NOMO-1 treated with DMSO at 0.1 percent for 48 hours (cell line): Measurements from ENCODE around the gene PADI1.

Source experiments
- DNase-seq: peaks from one replicate; lab custom pipeline; 2025; ENCODE audit not compliant: unreplicated experiment; lab: John Stamatoyannopoulos, UW

Gene PADI1, protein sequence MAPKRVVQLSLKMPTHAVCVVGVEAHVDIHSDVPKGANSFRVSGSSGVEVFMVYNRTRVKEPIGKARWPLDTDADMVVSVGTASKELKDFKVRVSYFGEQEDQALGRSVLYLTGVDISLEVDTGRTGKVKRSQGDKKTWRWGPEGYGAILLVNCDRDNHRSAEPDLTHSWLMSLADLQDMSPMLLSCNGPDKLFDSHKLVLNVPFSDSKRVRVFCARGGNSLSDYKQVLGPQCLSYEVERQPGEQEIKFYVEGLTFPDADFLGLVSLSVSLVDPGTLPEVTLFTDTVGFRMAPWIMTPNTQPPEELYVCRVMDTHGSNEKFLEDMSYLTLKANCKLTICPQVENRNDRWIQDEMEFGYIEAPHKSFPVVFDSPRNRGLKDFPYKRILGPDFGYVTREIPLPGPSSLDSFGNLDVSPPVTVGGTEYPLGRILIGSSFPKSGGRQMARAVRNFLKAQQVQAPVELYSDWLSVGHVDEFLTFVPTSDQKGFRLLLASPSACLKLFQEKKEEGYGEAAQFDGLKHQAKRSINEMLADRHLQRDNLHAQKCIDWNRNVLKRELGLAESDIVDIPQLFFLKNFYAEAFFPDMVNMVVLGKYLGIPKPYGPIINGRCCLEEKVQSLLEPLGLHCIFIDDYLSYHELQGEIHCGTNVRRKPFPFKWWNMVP

DNA sequence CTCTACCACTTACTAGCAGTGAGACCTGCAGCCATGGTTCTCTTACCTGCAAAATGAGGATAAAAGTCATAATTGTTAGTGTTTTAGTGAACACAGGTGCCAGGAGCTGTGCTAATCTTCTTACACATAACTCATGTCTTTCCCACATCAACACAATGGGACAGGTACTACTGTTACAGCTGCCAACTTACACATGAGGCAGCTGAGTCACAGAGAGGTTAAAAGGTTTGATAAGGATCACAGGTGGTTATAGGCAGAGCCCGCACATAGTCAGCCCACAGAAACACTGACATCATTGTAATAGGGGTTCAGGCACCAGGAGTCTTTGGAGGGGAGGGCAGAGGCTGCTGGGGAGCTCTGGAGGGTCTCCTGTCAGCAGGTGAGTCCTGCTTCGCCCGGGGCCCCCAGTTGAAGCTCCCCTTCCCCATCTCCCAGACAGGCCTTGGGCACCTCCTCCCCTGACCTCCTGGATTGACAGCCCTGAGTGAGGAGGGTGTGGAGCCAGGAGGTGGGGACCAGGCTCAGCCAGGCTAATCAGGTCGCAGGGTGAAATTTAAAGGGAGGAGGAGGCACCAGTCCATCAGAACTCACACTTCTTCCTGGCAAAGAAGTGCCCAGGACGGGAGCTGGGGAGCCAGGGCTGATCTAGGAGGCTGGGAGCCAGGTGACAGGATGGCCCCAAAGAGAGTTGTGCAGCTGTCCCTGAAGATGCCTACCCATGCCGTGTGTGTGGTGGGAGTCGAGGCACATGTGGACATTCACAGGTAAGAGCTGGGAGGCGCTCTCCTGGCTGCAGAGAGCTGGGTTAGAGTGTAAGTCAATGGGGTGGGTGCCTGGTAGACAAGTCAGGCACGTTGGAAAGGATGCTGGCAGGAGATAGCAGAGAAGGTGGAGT is at the start of gene PADI1:
Gene PADI1 (plus strand): TSS at position 583 of the 895 bp plus-strand sequence. CDS start 90 bp downstream, at position 673.
- DNase-seq = no peak

DNA sequence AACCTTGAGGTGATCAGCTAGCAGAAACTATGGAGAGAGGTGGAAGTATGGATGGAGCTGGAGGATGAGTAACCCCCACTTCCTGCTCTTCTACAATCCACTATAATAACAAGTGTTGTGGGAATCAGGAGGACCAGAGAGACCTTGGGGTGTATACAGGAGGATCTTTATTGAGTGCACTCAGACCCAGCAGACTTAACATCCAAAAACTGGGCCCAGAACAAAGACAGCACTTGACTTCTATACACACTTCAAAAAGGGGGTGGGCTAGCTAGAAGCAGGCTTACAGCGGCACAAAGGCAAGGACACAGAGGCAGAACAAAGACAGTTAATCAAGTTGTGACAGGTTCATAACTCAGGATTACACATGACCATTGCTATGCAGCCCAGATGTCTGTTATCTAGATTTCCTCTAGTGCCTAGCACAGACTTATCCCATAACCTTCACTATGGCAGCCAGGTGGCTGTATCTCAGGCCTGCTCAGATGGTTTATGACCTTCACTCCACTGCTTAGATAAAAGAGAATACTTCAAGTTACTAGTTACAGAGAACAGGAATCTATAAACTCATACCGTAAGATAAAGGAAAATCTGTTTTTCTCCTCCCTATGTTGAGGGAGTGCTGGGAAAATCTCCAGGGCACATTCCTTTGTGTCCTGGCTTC is 49.5 kb upstream of the PADI1 start:
- no peak for DNase-seq

DNA sequence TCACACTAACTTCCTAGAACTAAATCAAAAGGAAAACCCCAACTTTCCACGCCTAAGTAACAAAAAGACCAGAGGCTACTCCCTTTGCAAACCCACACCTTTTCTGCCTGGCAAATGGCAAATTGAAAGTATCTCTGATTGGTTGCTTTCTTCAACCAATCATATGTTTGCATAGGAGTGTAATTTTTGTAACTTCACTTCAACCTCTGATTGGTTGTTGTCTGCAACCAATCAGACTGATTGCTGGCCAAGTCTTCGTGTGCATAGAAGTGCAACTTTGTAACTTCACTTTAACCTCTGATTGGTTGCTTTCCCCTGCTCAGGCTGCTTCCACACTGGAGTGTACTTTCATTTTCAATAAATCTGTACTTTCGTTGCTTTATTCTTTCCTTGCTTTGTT is 48.8 kb upstream of the PADI1 start:
- DNase-seq = no peak

DNA sequence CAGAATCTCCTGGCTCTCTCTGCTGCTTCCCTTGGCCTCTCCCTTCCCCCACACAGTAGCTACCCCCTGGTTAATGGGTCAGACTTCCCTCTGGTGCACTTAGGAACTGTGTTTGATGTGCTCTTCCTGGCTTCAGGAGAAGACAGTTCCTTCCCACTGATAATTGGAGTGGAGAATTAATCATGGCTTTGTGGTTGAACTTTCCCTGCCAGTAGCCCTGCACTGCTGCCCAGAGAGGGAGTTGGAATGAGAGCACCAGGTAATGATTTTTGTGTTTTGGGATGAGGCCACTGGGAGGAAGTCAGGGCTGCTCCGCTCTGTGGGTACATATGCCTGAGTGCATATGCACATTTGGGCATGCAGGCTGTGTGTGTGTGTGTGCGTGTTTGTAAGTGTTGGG is 46.0 kb upstream of the PADI1 start:
- no peak for DNase-seq

DNA sequence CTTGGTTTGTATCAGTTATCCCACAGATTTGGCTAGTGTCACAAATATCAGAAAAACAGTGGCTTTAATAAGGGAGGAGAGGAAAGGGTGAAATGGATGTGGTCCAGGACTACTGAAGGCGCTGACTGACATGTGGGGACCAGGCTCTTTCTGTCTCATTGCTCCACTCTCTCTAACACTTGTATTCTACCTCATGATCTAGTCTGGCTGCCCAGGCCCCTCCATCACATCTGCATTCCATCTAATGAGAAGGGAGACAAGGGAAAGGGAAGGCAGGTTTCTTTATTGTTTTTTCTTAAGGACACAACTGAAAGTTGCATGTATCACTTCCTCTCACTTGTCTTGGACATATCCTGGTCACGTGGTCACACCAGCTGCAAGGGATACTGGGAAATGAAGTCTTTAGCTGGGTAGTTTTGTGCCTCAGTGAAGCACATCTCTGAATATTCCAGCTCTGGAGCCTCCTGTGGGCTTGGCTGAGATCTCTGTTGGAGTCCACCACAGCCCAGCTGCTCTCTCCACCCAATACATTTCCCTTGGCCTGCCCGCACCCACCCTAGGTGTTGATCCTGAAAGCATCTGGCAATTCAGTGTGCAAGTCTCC is 43.7 kb upstream of the PADI1 start:
- peak; percentile 24 for DNase-seq

DNA sequence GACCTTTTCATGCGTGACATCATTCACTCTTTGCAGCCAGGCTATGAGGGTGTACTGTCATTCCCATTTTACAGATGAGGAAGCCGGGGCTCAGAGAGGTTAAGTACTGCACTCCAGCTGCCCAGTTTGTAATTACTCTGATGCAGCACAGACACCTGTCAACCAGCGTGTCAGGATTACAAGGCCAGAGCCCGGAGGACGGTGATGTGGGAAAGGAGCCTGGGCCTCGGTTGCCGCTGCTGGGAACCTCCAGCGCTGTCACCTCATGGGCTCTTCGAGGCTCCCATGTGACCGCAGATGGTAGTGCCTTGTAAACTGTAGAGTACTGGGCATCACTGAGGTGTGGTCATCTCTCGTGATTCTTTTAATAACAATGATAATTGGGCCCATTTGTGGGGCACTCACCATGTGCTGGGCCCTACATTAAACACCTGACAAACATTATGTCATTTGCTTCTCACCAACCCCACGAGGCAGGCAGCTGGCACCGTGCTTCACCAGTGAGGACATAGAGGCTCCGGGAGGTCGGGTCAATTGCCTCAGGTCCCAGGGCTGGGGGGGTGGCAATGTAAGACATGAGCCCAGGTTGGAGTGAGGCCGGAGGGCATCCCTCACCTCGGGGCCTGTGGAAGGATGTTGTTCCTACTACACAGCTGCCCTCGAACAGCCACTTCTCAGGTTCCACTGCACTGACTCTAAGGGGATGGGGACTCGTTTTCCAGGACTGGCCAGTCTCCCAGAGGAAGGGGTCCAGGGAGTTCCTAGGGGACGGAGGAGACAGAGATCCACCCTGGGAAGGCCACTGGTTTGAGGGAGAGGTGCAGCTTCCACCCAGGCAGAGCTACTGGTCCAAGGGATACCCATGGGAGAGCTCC is 42.8 kb upstream of the PADI1 start:
- no peak for DNase-seq

DNA sequence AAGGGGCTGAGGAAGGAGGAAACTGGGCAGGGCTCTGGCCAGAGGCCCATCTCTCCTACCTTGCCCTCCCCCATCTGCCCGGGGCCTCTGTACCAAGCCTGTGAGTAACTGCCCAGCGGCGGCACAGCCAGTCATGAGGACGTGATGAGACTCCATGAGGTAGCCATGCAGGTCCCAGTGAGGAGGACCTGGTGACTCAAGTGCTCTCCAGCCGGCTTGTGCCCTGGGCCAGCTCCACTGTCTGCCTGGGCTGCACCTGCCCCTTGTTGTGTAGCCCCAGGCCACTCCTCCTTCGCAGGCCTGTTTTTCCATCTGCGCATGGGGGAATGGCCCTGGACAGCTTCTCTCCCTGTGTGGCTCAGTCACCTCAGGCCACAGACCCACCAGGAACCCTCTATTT is 42.0 kb upstream of the PADI1 start:
- no peak for DNase-seq

DNA sequence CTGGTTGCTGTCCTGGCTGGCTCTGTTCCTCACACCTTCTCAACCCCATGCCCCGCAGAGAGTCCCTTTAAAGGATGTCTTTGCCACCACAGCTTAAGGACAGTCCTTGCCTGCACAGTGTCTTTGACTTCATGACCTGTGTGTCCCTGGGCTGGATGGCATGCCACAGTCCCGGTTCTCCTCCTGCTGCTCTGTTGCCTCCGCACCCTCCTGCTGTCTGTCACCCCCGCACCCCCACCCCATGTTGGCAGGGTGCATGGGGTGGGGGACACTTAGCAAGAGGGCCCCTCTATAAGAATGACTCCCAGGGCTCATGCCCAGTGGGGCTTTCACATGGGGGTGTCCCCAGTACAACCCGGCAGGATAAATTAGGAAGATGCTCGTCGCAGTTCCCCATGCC is 41.6 kb upstream of the PADI1 start:
- no peak for DNase-seq

DNA sequence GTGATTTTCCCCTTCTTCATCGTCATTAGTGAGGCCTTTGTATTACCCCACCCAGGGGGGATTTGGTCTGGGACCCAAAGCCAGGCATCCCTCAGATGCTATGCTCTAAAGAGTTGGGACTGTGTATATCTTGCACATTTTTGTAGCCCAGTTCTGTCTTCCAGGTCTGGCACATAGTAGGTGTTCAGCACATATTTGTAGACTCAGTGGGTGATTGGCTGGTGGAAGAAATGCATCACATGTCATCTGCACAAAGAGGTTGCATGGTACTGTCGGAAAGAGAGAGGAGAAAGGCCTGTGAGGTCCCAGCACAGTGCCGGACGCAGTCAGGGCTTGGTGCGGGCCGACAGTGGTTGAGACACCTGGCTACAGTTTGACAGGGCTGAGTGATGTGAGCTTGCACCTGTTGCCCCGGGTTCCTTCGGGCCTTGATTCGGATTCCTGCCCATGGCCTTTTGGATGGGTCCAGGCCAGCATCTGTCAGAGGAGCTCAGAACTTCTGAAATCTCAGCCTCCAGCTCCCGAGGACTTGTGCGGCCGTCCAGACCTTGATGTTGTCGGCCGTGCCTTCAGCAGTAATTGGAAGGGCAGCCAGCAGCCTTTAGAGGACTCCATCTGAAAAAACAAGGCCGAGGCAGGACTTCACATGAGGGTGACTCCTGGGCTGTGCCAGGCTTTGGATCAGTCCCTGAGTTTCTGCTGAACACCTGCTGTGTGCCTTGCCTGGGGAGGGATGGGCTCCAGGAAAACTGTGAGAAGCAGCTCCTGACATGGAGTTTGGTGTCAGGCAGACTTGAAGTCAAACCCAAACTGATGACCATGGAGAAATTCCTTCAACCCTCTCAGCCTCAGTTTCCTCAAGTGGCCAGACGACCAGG is 40.9 kb upstream of the PADI1 start:
- no peak for DNase-seq

DNA sequence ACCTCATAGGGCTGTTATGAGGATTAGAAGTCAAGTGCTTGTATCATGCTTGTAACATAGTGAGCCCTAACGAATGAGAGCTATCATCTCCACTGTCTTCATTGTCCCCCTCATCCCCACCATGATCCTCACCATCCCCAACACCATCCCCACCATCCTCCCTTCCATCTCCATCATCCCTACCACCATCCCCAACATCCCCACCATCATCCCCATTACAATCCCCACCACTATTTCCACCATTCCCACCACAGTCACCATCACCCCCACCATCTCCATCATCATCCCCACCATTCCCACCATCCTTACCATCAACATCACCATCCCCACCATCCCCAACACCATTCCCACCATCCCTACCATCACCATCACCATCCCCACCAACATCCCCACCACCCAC is 39.1 kb upstream of the PADI1 start:
- no peak for DNase-seq

DNA sequence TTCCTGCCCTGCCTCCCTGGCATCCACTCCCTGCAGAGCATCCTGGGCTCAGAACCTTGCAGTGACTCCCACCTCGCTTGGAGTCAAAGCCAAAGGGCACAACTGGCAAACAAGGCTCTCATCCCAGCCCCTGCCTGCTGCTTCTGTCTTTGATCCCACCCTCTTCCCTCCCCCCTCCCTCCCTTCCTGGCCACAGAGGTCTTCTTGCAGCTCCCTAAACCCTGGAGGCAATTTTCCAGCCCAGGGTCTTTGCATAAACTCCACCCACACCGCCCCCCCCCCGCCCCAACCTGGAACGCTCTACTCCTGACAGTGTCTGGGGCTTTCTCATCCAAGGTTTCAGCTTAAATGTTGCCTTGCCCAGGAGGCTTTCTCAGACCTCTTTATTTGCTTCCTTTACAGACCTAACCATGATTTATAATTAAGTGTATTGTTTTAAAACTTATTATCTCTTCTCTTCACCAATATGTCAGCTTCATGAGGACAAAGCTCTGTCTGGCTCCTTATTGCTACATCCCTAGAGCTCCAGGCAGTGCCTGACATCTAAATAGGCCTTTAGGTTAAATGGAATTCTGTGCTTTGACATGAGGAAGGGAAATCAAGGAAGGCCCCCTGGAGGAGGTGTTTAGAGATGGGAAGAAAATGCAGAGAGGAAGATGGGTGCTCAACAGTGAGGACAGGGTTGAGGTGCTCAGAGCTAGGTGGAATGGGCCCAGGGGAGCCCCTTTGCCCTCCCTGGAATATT is 37.7 kb upstream of the PADI1 start:
- no peak for DNase-seq

DNA sequence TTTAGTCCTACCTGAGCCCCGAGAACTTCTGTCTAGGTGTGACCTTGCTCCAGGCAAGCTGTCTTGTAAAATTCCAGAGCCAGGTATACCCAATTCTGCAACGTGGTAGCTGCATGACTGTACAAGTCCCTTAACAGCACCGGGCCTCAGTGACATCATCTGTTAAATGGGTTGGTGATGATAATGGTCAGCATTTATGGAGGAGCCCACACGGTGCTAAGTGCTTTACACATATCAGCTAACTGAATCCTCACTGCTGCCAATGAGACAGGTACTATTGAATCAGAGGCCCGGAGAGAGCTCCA is 37.2 kb upstream of the PADI1 start:
- DNase-seq = no peak

DNA sequence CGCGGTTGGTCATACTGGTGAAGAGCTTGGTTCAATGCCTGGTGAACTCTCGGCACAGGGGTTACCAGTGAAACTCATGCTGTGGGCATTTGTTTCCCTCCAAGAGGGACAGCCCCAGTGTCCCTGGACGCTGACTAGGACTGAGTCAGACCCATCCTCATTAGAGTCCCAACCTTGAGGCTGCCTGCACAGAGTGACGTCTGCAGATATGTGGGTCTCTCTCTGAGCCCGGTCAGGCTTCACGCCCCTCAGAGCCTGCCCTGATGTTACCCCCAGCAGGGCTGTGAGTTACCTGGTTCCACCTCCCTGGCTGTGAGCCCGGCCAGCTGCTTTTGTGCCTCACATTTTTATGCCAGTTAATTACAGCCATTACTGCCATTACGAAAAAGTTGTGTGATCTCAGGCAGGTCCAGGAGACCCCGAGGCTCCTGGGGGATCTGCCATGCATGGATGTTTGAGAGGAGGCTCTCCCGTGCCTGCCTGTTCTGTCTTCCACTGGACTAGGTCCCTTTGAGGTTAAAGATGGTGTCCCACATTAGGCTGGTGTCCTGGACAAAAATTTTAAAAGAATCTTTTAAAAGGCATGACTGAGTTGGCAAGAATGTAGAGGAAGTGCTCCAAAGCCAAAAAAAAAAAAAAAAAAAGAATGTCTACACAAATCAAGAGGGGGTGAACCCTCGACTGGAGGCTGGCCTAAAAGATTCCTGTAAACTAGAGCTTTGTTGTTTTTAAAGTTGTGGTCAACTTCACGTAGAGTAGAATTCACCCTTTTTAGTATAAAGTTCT is 36.6 kb upstream of the PADI1 start:
- no peak for DNase-seq

DNA sequence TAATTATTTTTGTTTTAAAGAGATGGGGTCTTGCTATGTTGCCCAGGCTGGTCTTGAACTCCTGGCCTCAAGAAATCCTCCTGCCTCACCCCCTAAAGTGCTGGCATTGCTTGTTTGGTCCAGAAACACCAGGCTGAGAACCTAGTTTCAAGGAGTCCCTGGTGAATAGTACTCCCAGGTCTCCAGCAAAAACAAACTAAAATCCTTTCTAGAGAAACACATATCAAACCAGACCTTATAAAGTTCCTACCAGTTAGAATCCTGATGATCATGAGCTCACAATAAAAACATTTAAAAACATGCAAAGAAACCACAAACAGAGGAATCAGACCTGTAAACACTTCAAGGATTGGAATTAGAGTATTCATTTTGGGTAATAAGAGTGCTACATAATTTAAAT is 34.4 kb upstream of the PADI1 start:
- no peak for DNase-seq

DNA sequence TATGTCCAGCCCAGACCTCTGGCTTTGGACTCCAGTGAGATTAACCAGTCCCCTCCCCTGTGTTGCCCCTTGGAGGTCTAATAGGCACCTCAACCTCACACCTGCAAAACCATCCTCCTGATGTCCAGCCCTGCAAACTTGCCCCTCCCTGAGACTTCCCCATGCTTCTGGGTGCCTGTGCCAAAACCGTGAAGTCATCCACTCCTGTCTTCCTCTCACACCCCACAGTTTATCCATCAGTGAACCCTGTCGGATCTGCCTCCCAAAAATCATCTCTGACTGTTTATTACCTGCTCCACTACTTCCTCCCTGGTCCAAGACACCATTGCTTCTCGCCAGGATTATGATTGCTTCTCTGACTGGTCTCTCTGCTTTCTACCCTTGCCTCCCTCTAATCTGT is 31.7 kb upstream of the PADI1 start:
- DNase-seq = no peak

DNA sequence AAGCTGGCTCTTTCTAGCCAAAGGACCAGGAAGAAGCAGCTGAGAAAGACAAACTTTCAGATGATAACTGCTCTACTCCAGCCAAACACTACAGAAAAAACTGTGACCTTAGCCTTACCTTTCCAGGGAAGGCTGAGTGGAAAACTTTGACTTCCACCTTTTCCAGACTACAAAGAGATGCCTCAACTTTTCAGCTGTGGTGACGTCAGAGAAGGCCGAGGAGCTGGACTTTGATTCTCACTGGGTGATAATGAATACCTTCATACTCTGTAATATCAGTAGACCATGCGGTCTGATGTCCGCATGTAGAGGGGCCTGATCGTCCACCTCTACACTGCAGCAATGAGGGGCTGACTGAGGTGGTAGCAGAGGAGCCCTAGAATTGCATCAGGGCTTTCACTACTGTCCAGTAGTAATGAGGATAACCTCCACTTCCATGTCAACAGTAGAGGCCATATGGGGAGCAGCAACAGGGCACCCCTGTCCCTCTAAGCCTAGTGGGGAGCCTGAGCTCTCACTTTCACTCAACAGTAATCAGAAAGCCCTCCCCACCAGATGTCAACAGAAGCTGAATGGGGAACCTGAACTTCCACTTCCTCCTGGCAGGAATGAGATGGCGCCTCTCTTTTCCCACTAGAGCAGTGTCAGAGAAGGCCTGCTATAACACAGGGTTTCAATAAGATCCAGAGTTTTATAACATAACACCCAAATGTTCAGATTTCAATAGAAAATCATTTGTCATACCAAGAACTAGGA is 28.4 kb upstream of the PADI1 start:
- DNase-seq = peak; percentile 10

DNA sequence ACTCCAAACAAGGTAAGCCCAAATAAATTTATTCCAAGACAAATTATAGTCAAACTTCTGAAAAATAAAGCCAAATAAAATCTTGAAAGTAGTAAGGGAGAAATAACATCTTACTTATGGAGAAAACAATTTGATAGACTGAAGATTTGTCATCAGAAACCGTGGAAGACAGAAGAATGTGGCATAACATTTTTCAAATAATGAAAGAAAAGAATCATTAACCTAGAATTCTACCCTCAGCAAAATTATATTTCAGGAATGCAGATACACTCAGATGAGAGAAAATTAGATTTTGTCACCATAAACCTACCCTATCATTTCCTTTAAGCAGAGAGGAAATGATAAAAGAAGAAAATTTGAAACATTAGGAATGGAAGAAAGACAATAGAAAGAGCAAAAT is 27.3 kb upstream of the PADI1 start:
- DNase-seq = no peak
